H9 (cell line): ENCODE measurements around the gene CCDC69. TPM values are rescaled to one million over a fixed set of nuclear protein-coding genes. Genes with fewer than 3 reads are reported as not detected.

Experiments
- DNase-seq: peaks from one replicate; pipeline ENCODE4 v3.0.0-alpha.2; 2017
- H2AFZ ChIP-seq: one replicate; pipeline ENCODE4 v1.6.1; 2013; ENCODE audit warnings: mild to moderate bottlenecking, low read length, control low read depth, moderate library complexity
- H2AK5ac ChIP-seq: 2 replicates; pipeline ENCODE4 v1.6.1; 2013; ENCODE audit warnings: low read length, control low read depth, mixed read lengths; ENCODE audit not compliant: insufficient read length
- H2BK120ac ChIP-seq: one replicate; pipeline ENCODE4 v1.6.1; 2013; ENCODE audit warnings: low read depth, mild to moderate bottlenecking, low read length, control low read depth, inconsistent platforms; ENCODE audit not compliant: poor library complexity, severe bottlenecking
- H2BK12ac ChIP-seq: 2 replicates; pipeline ENCODE4 v1.6.1; 2013; ENCODE audit warnings: low read length, control low read depth, mixed read lengths, low read depth; ENCODE audit not compliant: insufficient read length
- H2BK15ac ChIP-seq: 2 replicates; pipeline ENCODE4 v1.6.1; 2013; ENCODE audit warnings: low read depth, low read length, control low read depth
- H2BK20ac ChIP-seq: one replicate; pipeline ENCODE4 v1.6.1; 2013; ENCODE audit warnings: low read depth, mild to moderate bottlenecking, low read length, control low read depth, inconsistent platforms; ENCODE audit not compliant: poor library complexity, severe bottlenecking
- H2BK5ac ChIP-seq: 2 replicates; pipeline ENCODE4 v1.6.1; 2013; ENCODE audit warnings: low read length, control low read depth, mixed read lengths; ENCODE audit not compliant: insufficient read length
- H3K14ac ChIP-seq: 2 replicates; pipeline ENCODE4 v1.6.1; 2013; ENCODE audit warnings: low read length, control low read depth; ENCODE audit not compliant: insufficient read depth
- H3K18ac ChIP-seq: 2 replicates; pipeline ENCODE4 v1.6.1; 2013; ENCODE audit warnings: low read depth, mild to moderate bottlenecking, mixed read lengths, low read length, control low read depth; ENCODE audit not compliant: insufficient read length
- H3K23ac ChIP-seq: 2 replicates; pipeline ENCODE4 v1.6.1; 2013; ENCODE audit warnings: low read length, control low read depth, mixed read lengths, low read depth; ENCODE audit not compliant: insufficient read length
- H3K23me2 ChIP-seq: 2 replicates; pipeline ENCODE4 v1.6.1; 2013; ENCODE audit warnings: low read depth, mild to moderate bottlenecking, mixed read lengths, low read length, control low read depth; ENCODE audit not compliant: insufficient read length, poor library complexity, severe bottlenecking
- H3K27ac ChIP-seq: 2 replicates; pipeline ENCODE4 v1.5.1; 2013; ENCODE audit warnings: low read length, control low read depth, mixed read lengths, low read depth; ENCODE audit not compliant: insufficient read length
- H3K27me3 ChIP-seq: 2 replicates; pipeline ENCODE4 v1.6.1; 2013; ENCODE audit warnings: low read length, control low read depth, inconsistent platforms; ENCODE audit not compliant: insufficient read depth
- H3K4ac ChIP-seq: 2 replicates; pipeline ENCODE4 v1.6.1; 2013; ENCODE audit warnings: low read depth, mild to moderate bottlenecking, control low read depth, inconsistent platforms, low read length, moderate library complexity
- H3K4me1 ChIP-seq: 2 replicates; pipeline ENCODE4 v1.6.1; 2013; ENCODE audit warnings: low read length, control low read depth, inconsistent platforms; ENCODE audit not compliant: insufficient read depth
- H3K4me2 ChIP-seq: 2 replicates; pipeline ENCODE4 v1.6.1; 2013; ENCODE audit warnings: low read length, control low read depth, mixed read lengths; ENCODE audit not compliant: insufficient read length, insufficient read depth
- H3K56ac ChIP-seq: 2 replicates; pipeline ENCODE4 v1.6.1; 2013; ENCODE audit warnings: low read depth, mild to moderate bottlenecking, mixed read lengths, low read length, control low read depth; ENCODE audit not compliant: insufficient read length
- H3K79me1 ChIP-seq: 2 replicates; pipeline ENCODE4 v1.6.1; 2013; ENCODE audit warnings: low read depth, mild to moderate bottlenecking, moderate library complexity, low read length, control low read depth, inconsistent platforms; ENCODE audit not compliant: insufficient read depth, poor library complexity, severe bottlenecking
- H3K79me2 ChIP-seq: 2 replicates; pipeline ENCODE4 v1.6.1; 2013; ENCODE audit warnings: low read length, control low read depth, inconsistent platforms; ENCODE audit not compliant: insufficient read depth
- H3K9ac ChIP-seq: 2 replicates; pipeline ENCODE4 v1.6.1; 2013; ENCODE audit warnings: low read length, control low read depth, mixed read lengths; ENCODE audit not compliant: insufficient read length; ENCODE audit errors: extremely low read depth
- H3K9me3 ChIP-seq: one replicate; pipeline ENCODE4 v1.6.1; 2013; ENCODE audit warnings: low read depth, low read length, inconsistent platforms; ENCODE audit not compliant: control insufficient read depth
- H3T11ph ChIP-seq: one replicate; pipeline ENCODE4 v1.6.1; 2013; ENCODE audit warnings: mild to moderate bottlenecking, low read length, control low read depth, inconsistent platforms
- H4K20me1 ChIP-seq: one replicate; pipeline ENCODE4 v1.6.1; 2013; ENCODE audit not compliant: control insufficient read depth, insufficient read length, insufficient read depth
- H4K5ac ChIP-seq: 2 replicates; pipeline ENCODE4 v1.6.1; 2013; ENCODE audit warnings: low read depth, mild to moderate bottlenecking, mixed read lengths, low read length, control low read depth; ENCODE audit not compliant: insufficient read length
- H4K8ac ChIP-seq: replicated peaks from 2 replicates; pipeline ENCODE4 v1.6.1; 2013; ENCODE audit warnings: low read length, control low read depth, mixed read lengths, low read depth; ENCODE audit not compliant: insufficient read length
- H4K91ac ChIP-seq: 2 replicates; pipeline ENCODE4 v1.6.1; 2013; ENCODE audit warnings: low read depth, mild to moderate bottlenecking, moderate library complexity, mixed read lengths, low read length, control low read depth; ENCODE audit not compliant: insufficient read length
- H3K27ac Mint-ChIP-seq, 3 experiments: 2 replicates in 2 of 3; 3 replicates in 1 of 3; pipeline ENCODE4 v1.8.0; 2020 to 2021; ENCODE audit warnings: mixed read lengths in 3 of 3, mild to moderate bottlenecking in 1 of 3, moderate library complexity in 1 of 3
- H3K27me3 Mint-ChIP-seq: 2 replicates; pipeline ENCODE4 v1.8.0; 2021; ENCODE audit warnings: low read depth, mild to moderate bottlenecking, moderate library complexity, mixed read lengths
- H3K36me3 Mint-ChIP-seq, 3 experiments: 2 replicates in 2 of 3; 3 replicates in 1 of 3; pipeline ENCODE4 v1.8.0; 2020 to 2021; ENCODE audit warnings: low read depth in 3 of 3, mixed read lengths in 3 of 3; ENCODE audit not compliant: insufficient read depth in 1 of 3
- H3K4me1 Mint-ChIP-seq, 2 experiments: 2 replicates each; pipeline ENCODE4 v1.8.0; 2020; ENCODE audit warnings: mixed read lengths in 2 of 2
- H3K4me3 Mint-ChIP-seq, 2 experiments: 2 replicates in 1 of 2; 3 replicates in 1 of 2; pipeline ENCODE4 v1.8.0; 2020 to 2021; ENCODE audit warnings: mild to moderate bottlenecking in 2 of 2, mixed read lengths in 2 of 2, moderate library complexity in 1 of 2
- H3K9me3 Mint-ChIP-seq, 2 experiments: 2 replicates in 1 of 2; 3 replicates in 1 of 2; pipeline ENCODE4 v1.8.0; 2020; ENCODE audit warnings: mild to moderate bottlenecking in 2 of 2, mixed read lengths in 2 of 2, moderate library complexity in 1 of 2
- CTCF ChIP-seq: fragments of 200-600 bp; sonication (generic); conservative IDR thresholded peaks from 3 replicates; pipeline ENCODE4 v1.8.0; 2021; ENCODE audit warnings: antibody characterized with exemption, mild to moderate bottlenecking
- WGBS: extraction: QIAGEN DNeasy Blood & Tissue Kit; methylation state at CpG from one replicate; pipeline ENCODE4 v1.1.7; 2013; ENCODE audit warnings: missing lambda C conversion rate, low lambda C conversion rate, mixed read lengths; ENCODE audit not compliant: insufficient read length; ENCODE audit errors: extremely low coverage; 5-methylcytosine and 5-hydroxymethylcytosine counted together
- total RNA-seq: library from RNA; stranded (reverse); gene quantifications from 2 replicates; pipeline ENCODE4 v1.2.1, GENCODE V29; 2021

Gene CCDC69
- total RNA-seq, 1 experiment from 2014 or later = 5.3 TPM

GRCh38 chr5:151238303-151238741, 14.4 kb upstream of the CCDC69 start:
- Histone ChIP-seq H3K4me2 (no peak overlapping the region), H3K79me2 (no peaks in the 10 kb centered on the region), H3K23ac (no peak overlapping the region), H4K20me1 (no peaks in the 10 kb centered on the region), H2AK5ac (no peak overlapping the region), H4K8ac (no peak overlapping the region), H3K18ac (no peak overlapping the region), H2AFZ (no peak overlapping the region), H3K4me1 (peaks cover 2% of the 10 kb centered on the region; the same call in 1 of the 2 replicates), H3K9me3 (no peaks in the 10 kb centered on the region), H3K56ac (no peak overlapping the region), H3T11ph (no peak overlapping the region), H2BK12ac (no peak overlapping the region), H3K9ac (no peak overlapping the region), H2BK120ac (no peak overlapping the region), H2BK15ac (no peak overlapping the region), H3K4ac (no peak overlapping the region), H4K91ac (no peak overlapping the region), H3K23me2 (no peaks in the 10 kb centered on the region), H3K14ac (0 out of 2 replicates have a peak overlapping the region, but pooled peaks have one; percentile 27), H4K5ac (no peak overlapping the region), H2BK20ac (no peak overlapping the region), H3K27me3 (no peaks in the 10 kb centered on the region), H2BK5ac (no peak overlapping the region), H3K27ac (no peak overlapping the region), H3K79me1 (no peaks in the 10 kb centered on the region)
- TF ChIP-seq CTCF = no peak
- Mint-ChIP-seq H3K4me3 (no peak overlapping the region), H3K27me3 (peaks cover 5% of the 10 kb centered on the region; the same call in 1 of the 2 replicates), H3K27ac (no peak overlapping the region), H3K9me3 (peaks cover 6% of the 10 kb centered on the region in 2 experiments; a peak in 3 of 5 replicates), H3K36me3 (peaks cover 0 to 6% (median 0%) of the 10 kb centered on the region in 3 experiments; a peak in 1 of 7 replicates), H3K4me1 (peaks cover 18 to 35% of the 10 kb centered on the region in 2 experiments)
- DNase-seq = peak; percentile 45
- WGBS = no CpG with 5 or more reads among the region's 14 CpGs
